ENCODE measurements around the gene CELF2. TPM values are rescaled to one million over a fixed set of nuclear protein-coding genes. Genes with fewer than 3 reads are reported as not detected.

CELF2 gene
- total and polyA plus RNA-seq, 2 experiments from 2014 or later, result 14.4 to 26.5 TPM

GRCh38 chr10:11140963-11141362 is 123.3 kb downstream of the CELF2 start:
- DNase-seq, result no peak
- no peaks in the 10 kb centered on the region for H3K9me2 ChIP-seq (ENCODE audit: insufficient read depth)
- no peaks in the 10 kb centered on the region for H4K20me1 ChIP-seq (ENCODE audit: insufficient read depth)
- H3K36me3 ChIP-seq (ENCODE audit: low read depth), result no peaks in the 10 kb centered on the region
- TF ChIP-seq EZH2 (IDR thresholded peaks at IDR 0.05; ENCODE audit: insufficient read depth, poor library complexity, severe bottlenecking) (no peak), EZH2phosphoT487 (IDR thresholded peaks at IDR 0.05; ENCODE audit: insufficient read depth, low read depth) (no peak)
- H3K9me3 ChIP-seq (ENCODE audit: low read depth), result no peaks in the 10 kb centered on the region
- H2AFZ ChIP-seq, result no peak overlapping the region
- H3F3A ChIP-seq (ENCODE audit: insufficient read depth), result no peaks in the 10 kb centered on the region
- no peaks in the 10 kb centered on the region for H3K27me3 ChIP-seq (replicated peaks; ENCODE audit: insufficient read depth)
- WGBS, 2 experiments (ENCODE audit: low coverage in 1 of 2, low lambda C conversion rate in 2 of 2, missing lambda C conversion rate in 2 of 2), result 71 to 80% methylated on average over 6 of the region's 6 CpGs
- no peak overlapping the region for H3K4me2 ChIP-seq (ENCODE audit: unreplicated experiment)
- H3K79me2 ChIP-seq (ENCODE audit: insufficient read depth), result no peaks in the 10 kb centered on the region
- no peak overlapping the region for H3K27ac ChIP-seq
- H3K9ac ChIP-seq, result no peak overlapping the region
- H3K4me3 ChIP-seq, result no peak overlapping the region
- no peaks in the 10 kb centered on the region for H3K4me1 ChIP-seq (ENCODE audit: insufficient read depth)
- in situ Hi-C loops (cut with MboI), result no loop called here

- Histone ChIP-seq H3K9ac (no peak overlapping the region), H3K4me3 (no peak overlapping the region), H3K4me1 (ENCODE audit: insufficient read depth) (no peaks in the 10 kb centered on the region), H3K79me2 (ENCODE audit: insufficient read depth) (no peaks in the 10 kb centered on the region), H4K20me1 (ENCODE audit: insufficient read depth) (no peaks in the 10 kb centered on the region), H3K27me3 (replicated peaks; ENCODE audit: insufficient read depth) (no peaks in the 10 kb centered on the region), H3K9me2 (ENCODE audit: insufficient read depth) (no peaks in the 10 kb centered on the region), H2AFZ (no peak overlapping the region), H3K9me3 (ENCODE audit: low read depth) (no peaks in the 10 kb centered on the region), H3K36me3 (ENCODE audit: low read depth) (no peaks in the 10 kb centered on the region), H3K27ac (no peak overlapping the region), H3F3A (ENCODE audit: insufficient read depth) (no peaks in the 10 kb centered on the region), H3K4me2 (ENCODE audit: unreplicated experiment) (no peak overlapping the region)
- 63 to 64% methylated on average over 3 of the region's 3 CpGs for WGBS, 2 experiments (ENCODE audit: low coverage in 1 of 2, low lambda C conversion rate in 2 of 2, missing lambda C conversion rate in 2 of 2)
- TF ChIP-seq EZH2 (IDR thresholded peaks at IDR 0.05; ENCODE audit: insufficient read depth, poor library complexity, severe bottlenecking), result no peak
- TF ChIP-seq EZH2phosphoT487 (IDR thresholded peaks at IDR 0.05; ENCODE audit: insufficient read depth, low read depth), result no peak
- no peak for DNase-seq
- in situ Hi-C loops (cut with MboI), result no loop called here
Observed at GRCh38 chr10:11141571-11142091, 124.0 kb downstream of the CELF2 start.

DNA sequence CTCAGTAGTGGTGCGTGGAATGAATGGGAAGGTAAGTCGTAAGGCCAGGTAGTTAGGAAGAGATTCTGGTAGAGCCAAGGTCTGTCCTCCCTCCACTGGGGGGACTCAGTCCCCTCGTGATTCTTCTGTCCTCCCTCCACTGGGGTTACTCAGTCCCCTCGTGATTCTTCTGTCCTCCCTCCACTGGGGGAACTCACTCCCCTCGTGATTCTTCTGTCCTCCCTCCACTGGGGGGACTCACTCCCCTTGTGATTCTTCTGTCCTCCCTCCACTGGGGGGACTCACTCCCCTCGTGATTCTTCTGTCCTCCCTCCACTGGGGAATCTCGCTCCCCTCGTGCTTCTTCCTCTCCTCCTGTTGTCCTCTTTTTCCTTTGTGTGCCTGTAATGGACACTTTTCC is 125.1 kb downstream of the CELF2 start:
- Histone ChIP-seq H3K4me1 (ENCODE audit: insufficient read depth) (no peaks in the 10 kb centered on the region), H3F3A (ENCODE audit: insufficient read depth) (no peaks in the 10 kb centered on the region), H3K9me2 (ENCODE audit: insufficient read depth) (no peaks in the 10 kb centered on the region), H3K27me3 (replicated peaks; ENCODE audit: insufficient read depth) (no peaks in the 10 kb centered on the region), H3K9me3 (ENCODE audit: low read depth) (no peaks in the 10 kb centered on the region), H3K9ac (no peak overlapping the region), H3K79me2 (ENCODE audit: insufficient read depth) (no peaks in the 10 kb centered on the region), H2AFZ (no peak overlapping the region), H3K4me2 (ENCODE audit: unreplicated experiment) (no peak overlapping the region), H3K36me3 (ENCODE audit: low read depth) (no peaks in the 10 kb centered on the region), H3K27ac (no peak overlapping the region), H4K20me1 (ENCODE audit: insufficient read depth) (no peaks in the 10 kb centered on the region), H3K4me3 (no peak overlapping the region)
- no peak for DNase-seq
- WGBS, 2 experiments (ENCODE audit: low coverage in 1 of 2, low lambda C conversion rate in 2 of 2, missing lambda C conversion rate in 2 of 2), result 69 to 80% methylated on average over 6 to 8 of the region's 8 CpGs
- TF ChIP-seq EZH2phosphoT487 (IDR thresholded peaks at IDR 0.05; ENCODE audit: insufficient read depth, low read depth) (no peak), EZH2 (IDR thresholded peaks at IDR 0.05; ENCODE audit: insufficient read depth, poor library complexity, severe bottlenecking) (no peak)
- in situ Hi-C loops (cut with MboI), result no loop called here

GRCh38 chr10:11143242-11143641 is 125.6 kb downstream of the CELF2 start:
- in situ Hi-C loops (cut with MboI), result no loop called here
- Histone ChIP-seq H3K9me3 (ENCODE audit: low read depth) (no peaks in the 10 kb centered on the region), H3K4me1 (ENCODE audit: insufficient read depth) (no peaks in the 10 kb centered on the region), H4K20me1 (ENCODE audit: insufficient read depth) (no peaks in the 10 kb centered on the region), H3F3A (ENCODE audit: insufficient read depth) (no peaks in the 10 kb centered on the region), H3K9me2 (ENCODE audit: insufficient read depth) (no peaks in the 10 kb centered on the region), H3K4me2 (ENCODE audit: unreplicated experiment) (no peak overlapping the region), H3K79me2 (ENCODE audit: insufficient read depth) (no peaks in the 10 kb centered on the region), H3K36me3 (ENCODE audit: low read depth) (no peaks in the 10 kb centered on the region), H3K27me3 (replicated peaks; ENCODE audit: insufficient read depth) (no peaks in the 10 kb centered on the region), H2AFZ (no peak overlapping the region), H3K9ac (no peak overlapping the region), H3K4me3 (no peak overlapping the region), H3K27ac (no peak overlapping the region)
- TF ChIP-seq EZH2phosphoT487 (IDR thresholded peaks at IDR 0.05; ENCODE audit: insufficient read depth, low read depth) (no peak), EZH2 (IDR thresholded peaks at IDR 0.05; ENCODE audit: insufficient read depth, poor library complexity, severe bottlenecking) (no peak)
- no peak for DNase-seq
- 81% methylated on average over 5 of the region's 5 CpGs for WGBS, 2 experiments (ENCODE audit: low coverage in 1 of 2, low lambda C conversion rate in 2 of 2, missing lambda C conversion rate in 2 of 2)

All from GM23248 (cell line).